K562 (cell line): ENCODE measurements around the gene CTIF. TPM values are rescaled to one million over a fixed set of nuclear protein-coding genes. Genes with fewer than 3 reads are reported as not detected.
"Not testable (repeated sequence)": the region's sequence is repeated elsewhere in the genome, so short reads cannot be mapped to it uniquely, and the experiment has no call there.

Experiments
- ATAC-seq: fragments of 200-7000 bp; cut with Tn5 transposase; 3 replicates; pipeline ENCODE4 v1.9.1; 2020; ENCODE audit warnings: moderate library complexity
- BruUV-seq: library from RNA; stranded (reverse); fragments of 400-500 nt; replicated peaks from 2 replicates; lab custom pipeline; 2021; lab: Mats Ljungman, UMichigan
- CTCF ChIA-PET: fragments of 300-600 bp; formaldehyde crosslinking; extraction: SDS; loops from one replicate; lab custom pipeline; 2021; ENCODE audit warnings: low intra/inter-chr PET ratio; lab: Yijun Ruan, JAX
- POLR2A ChIA-PET: fragments of 300-600, 350-650 bp; sonication (Branson Sonifier 250); formaldehyde crosslinking; extraction: SDS; loops from one replicate; lab custom pipeline; 2021; ENCODE audit warnings: antibody characterized with exemption, inconsistent platforms; lab: Yijun Ruan, JAX
- DNase-seq, 4 experiments: peaks; one replicate each; pipeline versions ENCODE4 v3.0.0 to v3.0.0-alpha.2; 2011 to 2018; ENCODE audit warnings: low spot score in 3 of 4, mixed read lengths in 3 of 4; ENCODE audit errors: extremely low read depth in 1 of 4
- FAIRE-seq: peaks from 2 replicates; lab custom pipeline; 2011; peaks lifted over from hg19 to GRCh38; lab: Jason Lieb, UNC
- H2AFZ ChIP-seq: 2 replicates; pipeline ENCODE4 v1.6.0; 2011; ENCODE audit warnings: low read depth, low read length, control low read depth, inconsistent platforms
- H3K27ac ChIP-seq: fragments of 200-600 bp; 3 replicates; pipeline ENCODE4 v1.8.0; 2011; ENCODE audit warnings: low read depth, mild to moderate bottlenecking, control low read depth, inconsistent platforms, low read length, moderate library complexity, mixed read lengths; ENCODE audit errors: extremely low read depth
- H3K27me3 ChIP-seq, 2 experiments: fragments of 300-600 bp in 1 of 2; 2 replicates in 1 of 2; 3 replicates in 1 of 2; pipeline versions ENCODE4 v1.6.0 to v1.8.0; 2011; ENCODE audit warnings: inconsistent platforms in 2 of 2, low read length in 2 of 2, mild to moderate bottlenecking in 1 of 2, mixed read lengths in 1 of 2, moderate library complexity in 1 of 2; ENCODE audit not compliant: control insufficient read depth in 2 of 2, insufficient read depth in 2 of 2
- H3K36me3 ChIP-seq: fragments of 300-600 bp; 3 replicates; pipeline ENCODE4 v1.8.0; 2011; ENCODE audit warnings: mild to moderate bottlenecking, low read length, inconsistent platforms; ENCODE audit not compliant: control insufficient read depth, insufficient read depth
- H3K4me1 ChIP-seq, 2 experiments: fragments of 200-600 bp in 1 of 2; replicated peaks in 1 of 2; 2 replicates in 1 of 2; 3 replicates in 1 of 2; pipeline versions ENCODE4 v1.5.1 to v1.8.0; 2011; ENCODE audit warnings: inconsistent platforms in 2 of 2, low read length in 2 of 2, mild to moderate bottlenecking in 1 of 2, mixed read lengths in 1 of 2, moderate library complexity in 1 of 2; ENCODE audit not compliant: control insufficient read depth in 2 of 2, insufficient read depth in 2 of 2
- H3K4me2 ChIP-seq: 2 replicates; pipeline ENCODE4 v1.6.1; 2011; ENCODE audit warnings: low read length, control low read depth, inconsistent platforms, mixed read lengths; ENCODE audit not compliant: insufficient read depth
- H3K4me3 ChIP-seq: fragments of 200-600 bp; sonication (generic), shearing (Covaris generic); 2 replicates; pipeline ENCODE4 v1.5.1; 2016; ENCODE audit warnings: control low read depth, inconsistent platforms
- H3K79me2 ChIP-seq: fragments of 200-600 bp; 3 replicates; pipeline ENCODE4 v1.8.0; 2011; ENCODE audit warnings: low read length, inconsistent platforms; ENCODE audit not compliant: control insufficient read depth, insufficient read depth
- H3K9ac ChIP-seq, 2 experiments: 2 replicates each; pipeline versions ENCODE4 v1.6.0 to v1.6.1; 2011; ENCODE audit warnings: low read depth in 2 of 2, low read length in 2 of 2, control low read depth in 1 of 2, inconsistent platforms in 1 of 2, mild to moderate bottlenecking in 1 of 2, mixed read lengths in 1 of 2; ENCODE audit not compliant: insufficient read depth in 1 of 2
- H3K9me1 ChIP-seq: one replicate; pipeline ENCODE4 v1.6.0; 2011; ENCODE audit warnings: inconsistent platforms, mild to moderate bottlenecking, low read length, moderate library complexity; ENCODE audit not compliant: control insufficient read depth, insufficient read depth
- H3K9me3 ChIP-seq: replicated peaks from 2 replicates; pipeline ENCODE4 v1.5.1; 2011; ENCODE audit warnings: low read depth, low read length, inconsistent platforms; ENCODE audit not compliant: control insufficient read depth, insufficient read depth
- H4K20me1 ChIP-seq: replicated peaks from 2 replicates; pipeline ENCODE4 v1.6.1; 2011; ENCODE audit warnings: low read length, inconsistent platforms, mixed read lengths; ENCODE audit not compliant: control insufficient read depth, insufficient read depth
- CHD1 ChIP-seq: fragments of 200-600 bp; sonication (generic); IDR thresholded peaks from one replicate; pipeline ENCODE4 v1.6.1; 2012; ENCODE audit warnings: mild to moderate bottlenecking, moderate library complexity, low read length, inconsistent platforms
- HDAC6 ChIP-seq: IDR thresholded peaks from 2 replicates; pipeline ENCODE4 v1.6.1; 2012; ENCODE audit warnings: low read depth, mild to moderate bottlenecking, control low read depth, inconsistent platforms, low read length, moderate library complexity
- HOXB6 ChIP-seq: fragments of 250-450 bp; sonication (Bioruptor Pico); IDR thresholded peaks from 2 replicates; pipeline ENCODE4 v1.5.1; 2022; ENCODE audit warnings: mild to moderate bottlenecking, borderline replicate concordance
- MEF2D ChIP-seq: conservative IDR thresholded peaks from 2 replicates; pipeline ENCODE4 v1.6.1; 2016; ENCODE audit warnings: low read depth, missing genetic modification characterization, missing compliant biosample characterization
- NFXL1 ChIP-seq: fragments of 450-650 bp; formaldehyde crosslinking; IDR thresholded peaks from 2 replicates; pipeline ENCODE4 v1.4.0; 2021; ENCODE audit warnings: mild to moderate bottlenecking
- ZNF143 ChIP-seq: sonication (generic); formaldehyde crosslinking; IDR thresholded peaks from 2 replicates; pipeline ENCODE4 v1.9.0; 2022; ENCODE audit warnings: mild to moderate bottlenecking, missing genetic modification reagents
- WGBS: fragments of 100-300 bp; shearing (Covaris generic); methylation state at CpG from one replicate; pipeline ENCODE4 v1.1.6; 2016; ENCODE audit warnings: low coverage, mixed read lengths; ENCODE audit not compliant: insufficient coverage; ENCODE audit errors: missing lambda C conversion rate; 5-methylcytosine and 5-hydroxymethylcytosine counted together
- in situ Hi-C: fragments of 300-500 bp; cut with MboI; formaldehyde crosslinking; loops from 4 replicates; pipeline ENCODE4 v1.15.0; 2018; ENCODE audit warnings: inconsistent platforms, mixed read lengths
- intact Hi-C: fragments of 100-400 bp; cut with micrococcal nuclease; formaldehyde crosslinking; loops from 2 replicates; pipeline ENCODE4 v1.14.2; 2022
- polyA plus RNA-seq, 8 experiments: library from polyadenylated mRNA; depleted of rRNA in 4 of 8; stranded (reverse) in 5 of 8; unstranded in 3 of 8; fragments of >200 nt; fragmentation: Nextera tagmentation in 2 of 8; fragmentation: Illumina TruSeq in 1 of 8; extraction: Ambion mirVana in 2 of 8; extraction: Trizol in 1 of 8; gene quantifications; 2 replicates each; pipeline versions ENCODE4 v1.2.1 to v1.2.3, GENCODE V29; 2011 to 2014; ENCODE audit warnings: inconsistent platforms in 1 of 8, missing spikeins in 1 of 8
- total RNA-seq, 7 experiments: library from RNA; depleted of rRNA in 6 of 7; stranded (reverse); fragments of >200 nt in 6 of 7; fragmentation: Illumina TruSeq in 2 of 7; extraction: Trizol in 2 of 7; gene quantifications; 2 replicates each; pipeline versions ENCODE4 v1.2.1 to v1.2.3, GENCODE V29; 2011 to 2021; ENCODE audit warnings: low replicate concordance in 1 of 7

CTIF gene
- total and polyA plus RNA-seq, 9 of the 15 experiments (the other 6 are each of a cell fraction or from before 2014, with no cell fraction given) = 0.17 to 11.5 (median 2.2) TPM

DNA sequence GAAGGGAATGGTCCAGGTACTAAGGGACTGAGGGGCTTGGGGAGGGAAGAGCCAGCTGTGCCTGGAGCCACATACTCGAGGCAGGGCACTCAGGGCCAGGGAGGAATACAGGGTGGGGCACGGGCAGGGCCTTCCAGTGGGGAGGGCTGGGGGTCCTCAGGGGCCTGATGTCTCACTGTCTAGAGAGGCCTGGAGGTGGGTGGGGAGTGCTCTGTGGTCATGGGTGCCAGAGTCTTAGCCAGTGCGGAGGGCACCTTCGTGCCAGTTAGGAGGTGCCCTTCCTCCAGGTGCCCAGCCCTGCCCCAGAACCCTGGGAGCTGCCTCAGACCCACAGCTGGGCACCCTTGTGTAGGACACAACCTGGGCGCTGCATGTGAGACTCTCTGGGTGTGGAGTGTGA lies 330.8 kb downstream of the CTIF start:
- no peak overlapping the region for H2AFZ ChIP-seq
- peaks cover 14 to 19% of the 10 kb centered on the region in 2 experiments for H3K4me1 ChIP-seq
- in situ Hi-C loops = no loop called here
- intact Hi-C loops = no loop called here
- DNase-seq = no peak
- TF ChIP-seq CHD1 (no peak), MEF2D (tag) (no peak), HOXB6 (CRISPR knock-in tag) (no peak), HDAC6 (no peak), ZNF143 (CRISPR knock-in tag) (no peak), NFXL1 (no peak)
- no peaks in the 10 kb centered on the region for H3K27me3 ChIP-seq
- no peak overlapping the region for H3K9ac ChIP-seq
- H3K4me2 ChIP-seq = no peak overlapping the region
- no peaks in the 10 kb centered on the region for H3K9me1 ChIP-seq
- H4K20me1 ChIP-seq = no peaks in the 10 kb centered on the region
- no peak overlapping the region for H3K27ac ChIP-seq
- H3K4me3 ChIP-seq = no peak overlapping the region
- H3K36me3 ChIP-seq = no peaks in the 10 kb centered on the region
- no TSS peak for BruUV-seq
- ChIA-PET CTCF (no interaction called here), POLR2A (no interaction called here)
- FAIRE-seq = no peak
- no peak for ATAC-seq
- H3K79me2 ChIP-seq = no peaks in the 10 kb centered on the region
- H3K9me3 ChIP-seq = no peaks in the 10 kb centered on the region
- 57% methylated on average over 3 of the region's 5 CpGs for WGBS

GRCh38 chr18:48870926-48871325 lies 332.1 kb downstream of the CTIF start:
- DNase-seq, FAIRE-seq, BruUV-seq, H3K9me1 ChIP-seq, H3K27ac ChIP-seq, H2AFZ ChIP-seq, H4K20me1 ChIP-seq, H3K27me3 ChIP-seq, intact Hi-C loops, H3K79me2 ChIP-seq, H3K4me3 ChIP-seq, H3K36me3 ChIP-seq, CTCF ChIA-PET, ATAC-seq, H3K9me3 ChIP-seq, in situ Hi-C loops, H3K4me2 ChIP-seq, H3K9ac ChIP-seq: not testable (repeated sequence)
- POLR2A ChIA-PET = interaction anchor here (0.6 kb wide), 2 partner anchors 30 to 96 kb away, joined by 3 read pairs; no protein-coding TSS in a partner anchor
- 65% methylated on average over 2 of the region's 13 CpGs for WGBS
- peaks cover 19 to 23% of the 10 kb centered on the region in 2 experiments for H3K4me1 ChIP-seq
